OCI-LY1 (cell line): Measurements from ENCODE around the gene ASPSCR1.

Experiments
- H2AFZ ChIP-seq: fragments of 200-600 bp; sonication (generic), shearing (Covaris generic); 2 replicates; pipeline ENCODE4 v1.6.0; 2014; ENCODE audit warnings: antibody characterized with exemption, mild to moderate bottlenecking, low read length
- H3F3A ChIP-seq: fragments of 200-600 bp; sonication (generic), shearing (Covaris generic); 2 replicates; pipeline ENCODE4 v1.6.0; 2014; ENCODE audit warnings: mild to moderate bottlenecking, antibody characterized with exemption, low read length, moderate library complexity; ENCODE audit not compliant: insufficient read depth
- H3K27ac ChIP-seq: fragments of 200-600 bp; sonication (generic); 2 replicates; pipeline ENCODE4 v1.5.1; 2014; ENCODE audit warnings: low read length, mixed run types, mild to moderate bottlenecking, low read depth; ENCODE audit not compliant: poor library complexity, severe bottlenecking
- H3K27me3 ChIP-seq: fragments of 200-600 bp; sonication (generic); 2 replicates; pipeline ENCODE4 v1.6.0; 2014; ENCODE audit warnings: antibody characterized with exemption, mild to moderate bottlenecking, low read length, moderate library complexity; ENCODE audit not compliant: insufficient read depth
- H3K36me3 ChIP-seq: fragments of 200-600 bp; sonication (generic); 2 replicates; pipeline ENCODE4 v1.6.1; 2014; ENCODE audit warnings: mild to moderate bottlenecking, antibody characterized with exemption, low read length, moderate library complexity, mixed read lengths; ENCODE audit not compliant: insufficient read depth
- H3K4me1 ChIP-seq: fragments of 200-600 bp; sonication (generic); 2 replicates; pipeline ENCODE4 v1.5.1; 2014; ENCODE audit warnings: mild to moderate bottlenecking, low read length, moderate library complexity; ENCODE audit not compliant: insufficient read depth, severe bottlenecking
- H3K4me2 ChIP-seq: fragments of 200-600 bp; sonication (generic), shearing (Covaris generic); 2 replicates; pipeline ENCODE4 v1.6.1; 2014; ENCODE audit warnings: low read length
- H3K4me3 ChIP-seq: fragments of 200-600 bp; sonication (generic); 2 replicates; pipeline ENCODE4 v1.5.1; 2014; ENCODE audit warnings: low read length, low read depth, mild to moderate bottlenecking, mixed read lengths; ENCODE audit not compliant: poor library complexity, severe bottlenecking
- H3K79me2 ChIP-seq: fragments of 200-600 bp; shearing (Covaris generic); 2 replicates; pipeline ENCODE4 v1.6.1; 2016; ENCODE audit warnings: mixed run types, low read length, mixed read lengths; ENCODE audit not compliant: insufficient read depth
- H3K9ac ChIP-seq: fragments of 200-600 bp; sonication (generic), shearing (Covaris generic); 2 replicates; pipeline ENCODE4 v1.6.1; 2014; ENCODE audit warnings: mild to moderate bottlenecking, low read length, mixed read lengths
- H3K9me2 ChIP-seq: fragments of 200-600 bp; sonication (generic), shearing (Covaris generic); 2 replicates; pipeline ENCODE4 v1.6.1; 2014; ENCODE audit warnings: low read depth, mild to moderate bottlenecking, low read length, mixed read lengths
- H3K9me3 ChIP-seq: fragments of 200-600 bp; shearing (Covaris generic); 2 replicates; pipeline ENCODE4 v1.6.1; 2014; ENCODE audit warnings: low read length, mixed read lengths
- H4K20me1 ChIP-seq: fragments of 200-600 bp; sonication (generic), shearing (Covaris generic); 2 replicates; pipeline ENCODE4 v1.6.0; 2016; ENCODE audit warnings: mild to moderate bottlenecking, low read length; ENCODE audit not compliant: insufficient read depth
- CTCF ChIP-seq: fragments of 200-600 bp; sonication (generic), shearing (Covaris generic); IDR thresholded peaks from 2 replicates; pipeline ENCODE4 v1.5.1; 2017; ENCODE audit warnings: mild to moderate bottlenecking, antibody characterized with exemption, low read length, moderate library complexity, mixed read lengths
- EZH2 ChIP-seq: fragments of 200-600 bp; sonication (generic), shearing (Covaris generic); IDR thresholded peaks from 2 replicates; pipeline ENCODE4 v1.8.0; 2017; ENCODE audit warnings: borderline replicate concordance, mixed run types, mild to moderate bottlenecking, antibody characterized with exemption, low read length, moderate library complexity, mixed read lengths

The ASPSCR1 gene

GRCh38 chr17:82053130-82053529 lies 75.7 kb downstream of the ASPSCR1 start:
- Histone ChIP-seq H3K9me2 (no peaks in the 10 kb centered on the region), H2AFZ (no peak overlapping the region), H3K4me3 (peak overlapping the region; percentile 100), H3K9me3 (no peaks in the 10 kb centered on the region), H3K79me2 (0 out of 2 replicates have a peak, but pooled peaks cover 4% of the 10 kb centered on the region), H3K27me3 (no peaks in the 10 kb centered on the region), H3K36me3 (peaks cover 48% of the 10 kb centered on the region), H4K20me1 (no peaks in the 10 kb centered on the region), H3F3A (no peaks in the 10 kb centered on the region), H3K9ac (peak overlapping the region; percentile 81; the same call in 1 of the 2 replicates), H3K27ac (no peak overlapping the region), H3K4me2 (peak overlapping the region; percentile 88), H3K4me1 (peaks cover 27% of the 10 kb centered on the region)
- no peak for TF ChIP-seq EZH2
- TF ChIP-seq CTCF = no peak

- Histone ChIP-seq H3K9me3 (no peaks in the 10 kb centered on the region), H3K36me3 (peaks cover 54% of the 10 kb centered on the region), H3K79me2 (0 out of 2 replicates have a peak, but pooled peaks cover 4% of the 10 kb centered on the region), H3K4me1 (peaks cover 27% of the 10 kb centered on the region), H2AFZ (no peak overlapping the region), H3K4me2 (no peak overlapping the region; the same call in 1 of the 2 replicates), H3K9ac (no peak overlapping the region), H3K27me3 (no peaks in the 10 kb centered on the region), H3K4me3 (peak overlapping the region; percentile 100), H3F3A (no peaks in the 10 kb centered on the region), H4K20me1 (no peaks in the 10 kb centered on the region), H3K27ac (no peak overlapping the region), H3K9me2 (no peaks in the 10 kb centered on the region)
- TF ChIP-seq EZH2 (no peak), CTCF (no peak)
Measured at GRCh38 chr17:82053556-82054263, 76.3 kb downstream of the ASPSCR1 start.

GRCh38 chr17:82054351-82055022 lies 77.1 kb downstream of the ASPSCR1 start:
- TF ChIP-seq EZH2 = no peak
- no peak for TF ChIP-seq CTCF
- H3K9me2 ChIP-seq = no peaks in the 10 kb centered on the region
- H3K36me3 ChIP-seq = peaks cover 61% of the 10 kb centered on the region
- no peak overlapping the region for H3K9ac ChIP-seq
- H3K4me2 ChIP-seq = no peak overlapping the region
- 0 out of 2 replicates have a peak, but pooled peaks cover 4% of the 10 kb centered on the region for H3K79me2 ChIP-seq
- H3K9me3 ChIP-seq = no peaks in the 10 kb centered on the region
- no peak overlapping the region for H3K27ac ChIP-seq
- H3K27me3 ChIP-seq = no peaks in the 10 kb centered on the region
- H4K20me1 ChIP-seq = no peaks in the 10 kb centered on the region
- H3K4me1 ChIP-seq = peaks cover 27% of the 10 kb centered on the region
- H3K4me3 ChIP-seq = no peak overlapping the region
- no peaks in the 10 kb centered on the region for H3F3A ChIP-seq
- no peak overlapping the region for H2AFZ ChIP-seq
